Heart left ventricle (tissue), 13 donors: ENCODE measurements around the gene MKNK1.

ENCODE experiments used
- CTCF ChIP-seq, 12 donors: fragments of 200-600 bp; sonication (generic) in 4 of 12; IDR thresholded peaks; one replicate each; pipeline versions ENCODE4 v1.5.0 to v1.8.0; 2018 to 2022; ENCODE audit warnings: antibody characterized with exemption in 12 of 12, mild to moderate bottlenecking in 5 of 12
- POLR2A ChIP-seq, 2 donors: fragments of 450-650 bp; IDR thresholded peaks; one replicate each; pipeline ENCODE4 v1.6.1; 2017; ENCODE audit warnings: antibody characterized with exemption in 2 of 2, mild to moderate bottlenecking in 2 of 2, moderate library complexity in 2 of 2
- donor health status: ischemic (EF 13 %, LVEDD 7.1; RV severe dilation, severe dysfunction).
- donor health status: DM: no; HTN: yes; CAD: no.
- donor health status: DM: no; HTN: no; CAD: no.
- donor health status: ischemic (EF 25% LVEDD 6.9; RV normal size, moderate dysfunction).
- donor health status: ischemic (EF 25% LVEDD 5.7; RV mildly dilated, moderate dysfunction).
- donor health status: ischemic (EF 35%, LVEDD 5.7; RV mildly dilated, moderate dysfunction).
- donor health status: nonischemic (EF 11% LVEDD 7.7; RV severe dilation, severe dysfunction).
- donor health status: DM: yes; HTN: yes; CAD: no.
- donor health status: PGD.
- donor health status: ischemic (EF 29% LVEDD 5.4; RV normal size, mild dysfunction).
- donor health status: nonischemic (EF 23%, LVEDD 6.1; RV moderate dilation, normal function).

- TF ChIP-seq POLR2A (IDR thresholded peaks at IDR 0.05) (no peak), CTCF (IDR thresholded peaks at IDR 0.05) (no peak)
Observed at GRCh38 chr1:46552357-46553237, 51.5 kb downstream of the MKNK1 start.
